Measurements from ENCODE around the gene TSPAN19. TPM values are rescaled to one million over a fixed set of nuclear protein-coding genes. Genes with fewer than 3 reads are reported as not detected.

The TSPAN19 gene
- total RNA-seq, 2 donors from 2014 or later, result not detected

GRCh38 chr12:85060916-85061315 is 24.8 kb upstream of the TSPAN19 start:
- no peak overlapping the region for H3K4me3 ChIP-seq
- H3K4me1 ChIP-seq, result no peaks in the 10 kb centered on the region
- no peaks in the 10 kb centered on the region for H3K27me3 ChIP-seq
- no peaks in the 10 kb centered on the region for H3K36me3 ChIP-seq
- DNase-seq (ENCODE audit: low spot score), result no peak
- H3K27ac ChIP-seq, result no peak overlapping the region
- no peaks in the 10 kb centered on the region for H3K9me3 ChIP-seq
- no peak for TF ChIP-seq CTCF (IDR thresholded peaks at IDR 0.05)

- H3K4me1 ChIP-seq, result no peaks in the 10 kb centered on the region
These were observed 23.5 kb upstream of the TSPAN19 start for GRCh38 chr12:85059594-85059993.

GRCh38 chr12:85058339-85058738 is 22.3 kb upstream of the TSPAN19 start:
- Histone ChIP-seq H3K4me1 (no peaks in the 10 kb centered on the region), H3K36me3 (no peaks in the 10 kb centered on the region), H3K9me3 (no peaks in the 10 kb centered on the region), H3K27ac (no peak overlapping the region), H3K27me3 (no peaks in the 10 kb centered on the region), H3K4me3 (no peak overlapping the region)
- no peak for DNase-seq (ENCODE audit: low spot score)
- no peak for TF ChIP-seq CTCF (IDR thresholded peaks at IDR 0.05)

More at GRCh38 chr12:85059594-85059993, 23.5 kb upstream of the TSPAN19 start:
- no peaks in the 10 kb centered on the region for H3K27me3 ChIP-seq
- no peaks in the 10 kb centered on the region for H3K36me3 ChIP-seq
- H3K27ac ChIP-seq, result no peak overlapping the region
- no peak for TF ChIP-seq CTCF (IDR thresholded peaks at IDR 0.05)
- H3K4me3 ChIP-seq, result no peak overlapping the region
- H3K9me3 ChIP-seq, result no peaks in the 10 kb centered on the region
- no peak for DNase-seq (ENCODE audit: low spot score)

- no peak for DNase-seq (ENCODE audit: low spot score)
- H3K4me1 ChIP-seq, result no peaks in the 10 kb centered on the region
- no peaks in the 10 kb centered on the region for H3K36me3 ChIP-seq
- no peak overlapping the region for H3K4me3 ChIP-seq
- no peak overlapping the region for H3K27ac ChIP-seq
- TF ChIP-seq CTCF (IDR thresholded peaks at IDR 0.05), result peak; percentile 46 to 76
- H3K27me3 ChIP-seq, result no peaks in the 10 kb centered on the region
- H3K9me3 ChIP-seq, result no peaks in the 10 kb centered on the region
These were observed 21.4 kb upstream of the TSPAN19 start for GRCh38 chr12:85057370-85057963.

- no peak for DNase-seq (ENCODE audit: low spot score)
These were observed 7.8 kb upstream of the TSPAN19 start for GRCh38 chr12:85043829-85044228.

More at GRCh38 chr12:85043829-85044228, 7.8 kb upstream of the TSPAN19 start:
- Histone ChIP-seq H3K4me3 (no peak overlapping the region), H3K36me3 (no peaks in the 10 kb centered on the region), H3K27me3 (no peaks in the 10 kb centered on the region), H3K9me3 (no peaks in the 10 kb centered on the region), H3K4me1 (no peaks in the 10 kb centered on the region), H3K27ac (no peak overlapping the region)
- no peak for TF ChIP-seq CTCF (IDR thresholded peaks at IDR 0.05)

Data from right atrium auricular region (tissue), 2 donors.